SHP77 treated with DMSO at 0.1 percent for 48 hours (cell line): ENCODE results near the gene LAMC3.
A peak's percentile ranks its signal among the peaks of the same experiment; 100 is the strongest.

Experiments
- DNase-seq: peaks from one replicate; lab custom pipeline; 2025; lab: John Stamatoyannopoulos, UW

LAMC3 gene

GRCh38 chr9:131120620-131121228 is 111.8 kb downstream of the LAMC3 start:
- no peak for DNase-seq

DNA sequence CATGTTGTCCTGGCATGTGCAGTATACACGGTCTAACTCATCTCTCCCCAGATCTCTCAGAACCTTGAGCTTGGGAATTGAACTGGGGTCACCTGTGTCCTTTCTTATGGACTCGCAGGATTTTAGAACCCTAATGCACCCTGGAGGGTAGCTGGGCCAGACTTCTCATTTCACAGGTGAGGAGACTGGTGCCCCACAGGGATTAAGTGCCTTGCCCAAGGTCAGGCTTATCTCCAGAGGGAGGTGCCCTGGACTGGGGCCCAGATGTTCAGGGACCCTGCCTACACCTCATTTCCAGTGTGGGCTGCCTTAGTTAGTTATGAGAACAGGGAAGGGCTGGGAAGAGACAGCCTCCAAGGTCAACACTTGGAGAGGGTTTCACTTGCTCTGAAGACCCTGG is 112.4 kb downstream of the LAMC3 start:
- DNase-seq = no peak

DNA sequence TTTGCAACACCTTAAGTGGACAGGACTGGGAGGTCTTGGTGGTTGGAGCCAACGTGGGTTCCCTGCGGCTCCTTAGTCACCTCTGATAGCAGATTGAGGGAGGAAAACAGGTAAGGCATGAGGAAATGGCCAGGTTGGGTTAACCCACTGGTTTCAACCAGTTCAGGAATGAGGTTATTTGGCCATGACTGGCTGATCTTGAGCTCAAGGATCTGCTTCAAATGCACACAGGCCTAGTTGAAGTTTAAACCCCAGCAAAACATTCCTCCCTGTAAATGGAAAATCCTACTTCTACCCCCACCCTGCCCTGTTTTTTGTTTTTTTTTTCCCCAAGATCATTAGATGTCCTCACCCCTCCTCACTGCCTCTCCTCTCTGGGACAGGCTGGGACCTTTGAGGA is 113.2 kb downstream of the LAMC3 start:
- no peak for DNase-seq

- DNase-seq = no peak
Measured at GRCh38 chr9:131125038-131125287, 116.0 kb downstream of the LAMC3 start.

DNA sequence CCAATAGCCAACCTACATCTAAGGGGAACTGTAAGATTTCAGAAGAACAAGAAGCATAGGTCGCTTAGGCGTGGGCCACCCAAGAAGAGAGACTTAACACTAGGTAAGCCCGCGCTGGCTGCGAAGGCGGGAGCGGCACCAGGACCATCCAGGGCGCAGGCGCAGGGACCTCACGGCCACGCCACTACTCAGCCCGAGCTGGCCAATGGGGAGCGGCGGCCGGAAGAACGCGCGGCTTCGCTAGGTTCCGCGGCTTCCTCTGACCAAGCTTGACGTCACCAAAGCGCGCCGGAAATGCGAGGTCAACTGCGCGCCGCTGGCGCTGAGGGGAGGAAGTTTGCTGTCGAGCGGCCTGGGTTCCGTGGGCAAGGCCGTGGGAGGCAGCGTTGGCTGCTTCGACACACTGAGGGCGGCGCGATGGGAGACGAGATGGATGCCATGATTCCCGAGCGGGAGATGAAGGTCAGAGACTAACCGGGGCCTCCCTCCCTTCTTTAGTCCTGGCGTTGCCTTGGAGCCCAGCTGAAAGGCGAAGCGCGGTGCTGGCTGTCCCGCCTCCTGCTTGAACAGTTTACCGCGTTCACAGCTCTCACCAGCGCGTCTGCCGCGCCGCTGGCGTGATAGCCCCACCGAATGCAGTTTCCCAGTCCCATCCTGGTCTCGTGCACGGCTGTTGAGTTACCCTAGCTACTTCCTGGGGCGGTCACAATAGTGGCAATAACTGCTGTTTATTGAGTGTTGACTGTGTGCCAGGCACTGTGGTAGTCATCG is 116.5 kb downstream of the LAMC3 start, which contains the start of gene NUP214:
Gene NUP214, plus strand, starts transcription at position 299 of the 771 bp plus-strand sequence. Its CDS starts 119 bp downstream, at position 418.
- peak; percentile 95 for DNase-seq

DNA sequence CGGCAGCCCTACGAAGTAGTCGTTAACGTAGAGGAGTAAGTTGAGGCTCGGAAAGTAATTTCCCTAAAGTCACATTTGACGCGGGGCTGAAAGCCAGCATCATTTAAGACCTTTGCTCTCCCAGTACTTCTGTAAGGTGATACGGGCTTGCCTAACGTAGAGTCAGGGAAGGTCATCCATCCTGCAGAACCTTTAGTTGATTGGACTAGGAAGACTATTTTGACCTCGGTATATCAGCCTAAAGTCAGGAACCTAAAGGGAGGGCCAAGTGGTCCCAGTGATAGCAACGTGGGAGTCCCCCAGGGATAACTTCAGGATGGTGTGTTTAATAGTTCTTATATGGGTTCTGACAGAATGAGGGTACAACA is 117.1 kb downstream of the LAMC3 start:
- no peak for DNase-seq

DNA sequence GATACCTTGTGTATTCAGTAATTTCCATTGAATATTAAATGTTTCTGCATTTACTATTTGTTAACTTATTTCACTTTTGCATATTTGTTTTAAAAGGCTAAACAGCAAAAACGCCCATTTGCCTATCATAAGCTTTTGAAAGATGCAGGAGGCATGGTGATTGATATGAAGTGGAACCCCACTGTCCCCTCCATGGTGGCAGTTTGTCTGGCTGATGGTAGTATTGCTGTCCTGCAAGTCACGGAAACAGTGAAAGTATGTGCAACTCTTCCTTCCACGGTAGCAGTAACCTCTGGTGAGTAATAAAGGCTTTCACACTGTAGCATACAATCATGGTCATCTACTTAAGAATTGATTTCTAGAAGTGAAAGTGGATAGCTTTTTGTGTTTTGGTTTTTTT is 120.2 kb downstream of the LAMC3 start:
- DNase-seq = no peak

DNA sequence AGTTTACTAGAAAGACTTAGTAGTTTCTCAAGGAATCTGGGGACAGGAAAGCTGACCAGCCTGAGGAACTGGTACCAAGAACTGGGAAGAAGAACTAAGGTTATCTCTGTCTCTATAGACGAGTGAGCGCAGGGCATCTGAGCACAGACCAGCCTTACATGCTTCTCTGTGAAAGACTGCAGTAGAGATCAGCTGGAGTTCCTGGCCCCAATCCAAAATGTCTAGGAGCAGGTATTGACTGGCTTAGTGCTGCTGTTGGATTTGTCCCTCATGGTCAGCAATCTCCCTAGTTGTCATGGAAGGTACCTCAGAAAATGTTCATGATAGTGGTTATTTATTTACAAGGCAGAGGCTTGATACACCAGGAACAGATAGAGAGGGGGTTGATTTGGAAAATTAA is 129.7 kb downstream of the LAMC3 start:
- no peak for DNase-seq

GRCh38 chr9:131140112-131140511 is 131.1 kb downstream of the LAMC3 start:
- no peak for DNase-seq

DNA sequence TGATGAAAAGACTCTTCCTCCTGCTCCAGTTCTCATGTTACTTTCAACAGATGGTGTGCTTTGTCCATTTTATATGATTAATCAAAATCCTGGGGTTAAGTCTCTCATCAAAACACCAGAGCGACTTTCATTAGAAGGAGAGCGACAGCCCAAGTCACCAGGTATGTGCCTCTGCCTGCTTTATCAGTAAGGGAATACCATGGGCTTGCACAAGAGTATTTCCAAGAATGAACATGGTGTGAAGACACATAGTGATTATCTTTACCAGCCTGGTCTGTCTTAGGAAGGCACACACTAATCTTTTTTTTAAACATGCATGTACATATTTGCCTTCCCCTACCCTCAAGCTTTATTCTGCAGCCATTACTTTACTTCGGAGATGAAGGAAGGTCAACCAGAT is 131.6 kb downstream of the LAMC3 start:
- no peak for DNase-seq

GRCh38 chr9:131142160-131142559 is 133.2 kb downstream of the LAMC3 start:
- no peak for DNase-seq
